ENCODE data around the gene ARHGAP5. TPM values are rescaled to one million over a fixed set of nuclear protein-coding genes. Genes with fewer than 3 reads are reported as not detected.

The ARHGAP5 gene
- total and polyA plus RNA-seq, 9 of the 15 experiments (the other 6 are each of a cell fraction or from before 2014, with no cell fraction given): 3.1 to 21.8 (median 12.1) TPM

- no peak overlapping the region for H2AFZ ChIP-seq (ENCODE audit: low read depth, low read length)
- no peaks in the 10 kb centered on the region; the same call in 1 of the 2 replicates for H4K20me1 ChIP-seq (replicated peaks; ENCODE audit: control insufficient read depth, insufficient read depth, low read length)
- H3K79me2 ChIP-seq (ENCODE audit: control insufficient read depth, insufficient read depth, low read length): peaks cover 14% of the 10 kb centered on the region; the same call in 2 of the 3 replicates
- no peaks in the 10 kb centered on the region for H3K9me3 ChIP-seq (replicated peaks; ENCODE audit: control insufficient read depth, insufficient read depth, low read depth, low read length)
- ChIA-PET CTCF (ENCODE audit: low intra/inter-chr PET ratio) (no interaction called here), POLR2A (no interaction called here)
- H3K36me3 ChIP-seq (ENCODE audit: control insufficient read depth, insufficient read depth, low read length): peaks cover 3% of the 10 kb centered on the region; the same call in 1 of the 3 replicates
- ATAC-seq: no peak
- intact Hi-C loops (cut with micrococcal nuclease) (no loop called here), in situ Hi-C loops (cut with MboI) (no loop called here)
- no TSS peak for BruUV-seq (replicated peaks)
- H3K9ac ChIP-seq (ENCODE audit: insufficient read depth in 1 of 2, low read depth in 2 of 2, low read length in 2 of 2): no peak overlapping the region
- no peaks in the 10 kb centered on the region for H3K27me3 ChIP-seq (ENCODE audit: control insufficient read depth in 2 of 2, insufficient read depth in 2 of 2, low read length in 2 of 2)
- H3K27ac ChIP-seq (ENCODE audit: extremely low read depth, low read depth, low read length): no peak overlapping the region
- H3K4me2 ChIP-seq (ENCODE audit: insufficient read depth, low read length): no peak overlapping the region
- no peaks in the 10 kb centered on the region for H3K4me1 ChIP-seq (replicated peaks in 1 of 2; ENCODE audit: control insufficient read depth in 2 of 2, insufficient read depth in 2 of 2, low read length in 2 of 2)
- 80% methylated on average over 2 of the region's 2 CpGs for WGBS (ENCODE audit: insufficient coverage, low coverage, missing lambda C conversion rate)
- no peak for TF ChIP-seq ZNF143 (CRISPR knock-in tag; IDR thresholded peaks at IDR 0.05)
- TF ChIP-seq RBM25 (IDR thresholded peaks at IDR 0.05; ENCODE audit: low read depth, low read length, severe bottlenecking): peak; percentile 87
- no peak for TF ChIP-seq AFF4 (CRISPR knock-in tag; IDR thresholded peaks at IDR 0.05)
- no peak for TF ChIP-seq TAF7 (tag; IDR thresholded peaks at IDR 0.05)
- TF ChIP-seq ZBTB5 (IDR thresholded peaks at IDR 0.05): no peak
- TF ChIP-seq TSC22D4 (tag; IDR thresholded peaks at IDR 0.05): no peak
- no peak for TF ChIP-seq SFPQ (IDR thresholded peaks at IDR 0.05; ENCODE audit: low read depth, low read length)
- no peak for DNase-seq (ENCODE audit: extremely low read depth in 1 of 4, low spot score in 3 of 4)
- H3K9me1 ChIP-seq (ENCODE audit: control insufficient read depth, insufficient read depth, low read length): no peaks in the 10 kb centered on the region
- no peak overlapping the region for H3K4me3 ChIP-seq
- FAIRE-seq: no peak
These were observed 22.4 kb downstream of the ARHGAP5 start for GRCh38 chr14:32099473-32099872.

Measured in K562 (cell line).